Measurements from ENCODE around the gene COA8. TPM values are rescaled to one million over a fixed set of nuclear protein-coding genes. Genes with fewer than 3 reads are reported as not detected.

The COA8 gene
- total and polyA plus RNA-seq, 2 of the 8 experiments (the other 6 are each of a cell fraction or from before 2014, with no cell fraction given) = 7.1 to 35.5 TPM

GRCh38 chr14:103545915-103546651 is 16.7 kb upstream of the COA8 start:
- WGBS, 2 experiments (ENCODE audit: extremely low coverage in 1 of 2, insufficient coverage in 1 of 2, insufficient read length in 1 of 2, insufficient replicate concordance in 2 of 2, low coverage in 1 of 2, low lambda C conversion rate in 2 of 2, missing lambda C conversion rate in 1 of 2) = 89% methylated on average over 27 of the region's 27 CpGs; no CpG with 5 or more reads in 1 of the 2 experiments

More at GRCh38 chr14:103545915-103546651, 16.7 kb upstream of the COA8 start:
- H3K9ac ChIP-seq (replicated peaks in 1 of 4; ENCODE audit: extremely low read depth in 1 of 4, low read depth in 3 of 4, low read length in 3 of 4) = no peak overlapping the region
- no peak overlapping the region for H3K4me2 ChIP-seq (ENCODE audit: insufficient read depth in 1 of 2, low read depth in 2 of 2, low read length in 2 of 2)
- no peaks in the 10 kb centered on the region for H3K23me2 ChIP-seq (ENCODE audit: low read depth, low read length)
- H3K56ac ChIP-seq (replicated peaks; ENCODE audit: insufficient read length, low read depth, low read length) = no peak overlapping the region
- H2BK12ac ChIP-seq (ENCODE audit: low read depth, low read length) = peak overlapping the region; percentile 85; the same call in 1 of the 2 replicates
- no peak overlapping the region for H4K5ac ChIP-seq (ENCODE audit: insufficient read length, low read depth, low read length)
- H2AK5ac ChIP-seq (ENCODE audit: low read depth, low read length) = no peak overlapping the region
- H3K4me1 ChIP-seq (replicated peaks in 1 of 4; ENCODE audit: control insufficient read depth in 3 of 4, insufficient read depth in 4 of 4, low read length in 3 of 4) = peaks cover 0 to 34% (median 29%) of the 10 kb centered on the region in 4 experiments; a peak in 6 of 7 replicates
- POLR2A ChIA-PET (ENCODE audit: partially characterized antibody) = interaction anchor here (1.0 to 29.8 kb wide), 7 partner anchors 8 to 209 kb away, joined by 3 to 844 read pairs (median 6); partner anchors contain the start of gene CKB
- no peak overlapping the region for H2BK20ac ChIP-seq (ENCODE audit: low read length)
- H4K20me1 ChIP-seq (replicated peaks in 1 of 2; ENCODE audit: control insufficient read depth in 1 of 2, insufficient read depth in 2 of 2, low read length in 2 of 2) = peaks cover 0 to 4% of the 10 kb centered on the region in 2 experiments
- H3K79me1 ChIP-seq (ENCODE audit: low read depth, low read length) = no peaks in the 10 kb centered on the region
- no peaks in the 10 kb centered on the region for H3K36me3 ChIP-seq (ENCODE audit: control insufficient read depth in 2 of 4, insufficient read depth in 4 of 4, low read length in 3 of 4)
- DNase-seq (ENCODE audit: low read depth in 1 of 2, low spot score in 2 of 2) (no peak), FAIRE-seq (no peak)
- CTCF ChIA-PET (ENCODE audit: partially characterized antibody) = interaction anchor here (0.5 to 28.8 kb wide), 13 partner anchors 8 to 560 kb away, joined by 3 to 921 read pairs (median 4); partner anchors contain the start of genes CKB and TRMT61A
- no peak overlapping the region for H3K14ac ChIP-seq (ENCODE audit: insufficient read length)
- no peak overlapping the region for H3K23ac ChIP-seq (ENCODE audit: insufficient read length)
- no peak overlapping the region for H2BK120ac ChIP-seq (replicated peaks; ENCODE audit: low read depth, low read length)
- no peak overlapping the region for H3K4me3 ChIP-seq (ENCODE audit: extremely low read depth in 1 of 4, insufficient read depth in 2 of 4, low read depth in 3 of 4, low read length in 4 of 4)
- H2BK5ac ChIP-seq (ENCODE audit: low read depth, low read length) = no peak overlapping the region
- no peak overlapping the region for H3K18ac ChIP-seq (ENCODE audit: extremely low read depth, low read length)
- TF ChIP-seq MAX (IDR thresholded peaks at IDR 0.05) = no peak
- TF ChIP-seq MAFK (IDR thresholded peaks at IDR 0.05; ENCODE audit: low read depth, low read length) = no peak
- no peak for TF ChIP-seq TCF12 (IDR thresholded peaks at IDR 0.05; ENCODE audit: low read depth, low read length)
- TF ChIP-seq SIRT6 (IDR thresholded peaks at IDR 0.05; ENCODE audit: low read length) = no peak
- TF ChIP-seq TEAD4 (IDR thresholded peaks at IDR 0.05; ENCODE audit: low read depth, low read length) = no peak
- TF ChIP-seq KDM1A (IDR thresholded peaks at IDR 0.05; ENCODE audit: borderline replicate concordance, low read length) = no peak
- no peak for TF ChIP-seq JUND (IDR thresholded peaks at IDR 0.05; ENCODE audit: low read length)
- TF ChIP-seq EP300 (IDR thresholded peaks at IDR 0.05; ENCODE audit: borderline replicate concordance in 1 of 2, low read depth in 2 of 2, low read length in 2 of 2) = no peak
- no peak for TF ChIP-seq EGR1 (IDR thresholded peaks at IDR 0.05; ENCODE audit: borderline replicate concordance, low read depth, low read length)
- H3K9me3 ChIP-seq (ENCODE audit: insufficient read depth in 2 of 2, low read depth in 1 of 2, low read length in 1 of 2) = no peaks in the 10 kb centered on the region
- H2AFZ ChIP-seq (ENCODE audit: low read length) = no peak overlapping the region
- no peaks in the 10 kb centered on the region for H3K27me3 ChIP-seq (replicated peaks in 1 of 4; ENCODE audit: control insufficient read depth in 3 of 4, extremely low read depth in 1 of 4, insufficient read depth in 3 of 4, low read length in 3 of 4)
- H3K27ac ChIP-seq (ENCODE audit: low read depth, low read length) = no peak overlapping the region
- H3K79me2 ChIP-seq (ENCODE audit: control insufficient read depth in 1 of 2, insufficient read depth in 2 of 2, low read length in 2 of 2) = no peaks in the 10 kb centered on the region
- no peak overlapping the region for H3K4ac ChIP-seq (replicated peaks; ENCODE audit: insufficient read length, low read depth, low read length)
- no peak overlapping the region for H2BK15ac ChIP-seq (ENCODE audit: low read length)
- H4K91ac ChIP-seq (replicated peaks; ENCODE audit: insufficient read length, low read length) = no peak overlapping the region
- peak overlapping the region; percentile 84 for H4K8ac ChIP-seq (ENCODE audit: extremely low read depth, insufficient read depth, low read length)

Measured in H1 (cell line).